Neutrophil (primary cell): ENCODE results near the gene BNC2.

Experiments used
- H3K27ac ChIP-seq: fragments of 200-600 bp; sonication (generic); 2 replicates; pipeline ENCODE4 v1.5.1; 2016; ENCODE audit warnings: mild to moderate bottlenecking, moderate library complexity
- H3K27me3 ChIP-seq: fragments of 200-600 bp; sonication (generic); 2 replicates; pipeline ENCODE4 v1.6.0; 2016; ENCODE audit warnings: mild to moderate bottlenecking
- H3K36me3 ChIP-seq: fragments of 200-600 bp; sonication (generic); 2 replicates; pipeline ENCODE4 v1.5.1; 2017
- H3K4me1 ChIP-seq, 2 experiments: fragments of 200-600 bp in 1 of 2; sonication (generic) in 1 of 2; 1 replicate in 1 of 2; 2 replicates in 1 of 2; pipeline versions ENCODE4 v1.5.1 to v1.6.1; 2013 to 2016; ENCODE audit warnings: low read depth in 1 of 2, low read length in 1 of 2, mild to moderate bottlenecking in 1 of 2, moderate library complexity in 1 of 2; ENCODE audit not compliant: control insufficient read depth in 1 of 2, insufficient read depth in 1 of 2
- H3K4me3 ChIP-seq, 2 experiments: fragments of 200-600 bp in 1 of 2; sonication (generic) in 1 of 2; 1 replicate in 1 of 2; 2 replicates in 1 of 2; pipeline ENCODE4 v1.5.1; 2013 to 2016; ENCODE audit warnings: low read depth in 1 of 2, low read length in 1 of 2, mild to moderate bottlenecking in 1 of 2, moderate library complexity in 1 of 2
- H3K9me3 ChIP-seq: fragments of 200-600 bp; sonication (generic); 2 replicates; pipeline ENCODE4 v1.5.1; 2016
- TF ChIP-seq, protein P1 (sequence below): fragments of 200-600 bp; sonication (generic); IDR thresholded peaks from 2 replicates; pipeline ENCODE4 v1.5.1; 2016; ENCODE audit warnings: antibody characterized with exemption

Gene BNC2

GRCh38 chr9:16712787-16713186, 157.7 kb downstream of the BNC2 start:
- H3K36me3 ChIP-seq: no peaks in the 10 kb centered on the region
- H3K27me3 ChIP-seq: no peaks in the 10 kb centered on the region
- no peaks in the 10 kb centered on the region for H3K9me3 ChIP-seq
- no peak overlapping the region for H3K4me3 ChIP-seq
- H3K4me1 ChIP-seq: no peaks in the 10 kb centered on the region
- H3K27ac ChIP-seq: no peak overlapping the region
- TF ChIP-seq, protein P1, sequence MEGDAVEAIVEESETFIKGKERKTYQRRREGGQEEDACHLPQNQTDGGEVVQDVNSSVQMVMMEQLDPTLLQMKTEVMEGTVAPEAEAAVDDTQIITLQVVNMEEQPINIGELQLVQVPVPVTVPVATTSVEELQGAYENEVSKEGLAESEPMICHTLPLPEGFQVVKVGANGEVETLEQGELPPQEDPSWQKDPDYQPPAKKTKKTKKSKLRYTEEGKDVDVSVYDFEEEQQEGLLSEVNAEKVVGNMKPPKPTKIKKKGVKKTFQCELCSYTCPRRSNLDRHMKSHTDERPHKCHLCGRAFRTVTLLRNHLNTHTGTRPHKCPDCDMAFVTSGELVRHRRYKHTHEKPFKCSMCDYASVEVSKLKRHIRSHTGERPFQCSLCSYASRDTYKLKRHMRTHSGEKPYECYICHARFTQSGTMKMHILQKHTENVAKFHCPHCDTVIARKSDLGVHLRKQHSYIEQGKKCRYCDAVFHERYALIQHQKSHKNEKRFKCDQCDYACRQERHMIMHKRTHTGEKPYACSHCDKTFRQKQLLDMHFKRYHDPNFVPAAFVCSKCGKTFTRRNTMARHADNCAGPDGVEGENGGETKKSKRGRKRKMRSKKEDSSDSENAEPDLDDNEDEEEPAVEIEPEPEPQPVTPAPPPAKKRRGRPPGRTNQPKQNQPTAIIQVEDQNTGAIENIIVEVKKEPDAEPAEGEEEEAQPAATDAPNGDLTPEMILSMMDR: no peak

DNA sequence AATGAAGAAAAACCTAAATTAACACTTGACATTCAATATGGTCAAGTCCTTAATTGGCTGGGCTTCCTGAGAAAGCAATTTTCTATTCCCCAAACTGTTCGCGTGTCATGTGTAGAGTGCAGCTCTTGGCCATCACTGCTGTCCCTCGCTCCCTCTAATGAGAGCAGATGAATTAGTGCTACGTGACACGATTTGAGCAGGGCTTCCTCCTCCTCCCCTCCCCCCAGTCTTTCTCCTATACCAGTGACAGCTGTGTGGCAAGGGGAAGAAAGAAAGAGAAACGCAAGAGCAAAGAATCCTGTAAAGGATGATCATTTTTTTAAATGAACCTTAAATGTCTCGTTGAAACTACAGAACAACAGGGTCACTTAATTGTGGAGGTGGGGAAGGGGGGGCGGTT, 159.6 kb downstream of the BNC2 start:
- Histone ChIP-seq H3K27me3 (no peaks in the 10 kb centered on the region), H3K36me3 (no peaks in the 10 kb centered on the region), H3K27ac (no peak overlapping the region), H3K9me3 (no peaks in the 10 kb centered on the region), H3K4me3 (no peak overlapping the region), H3K4me1 (no peaks in the 10 kb centered on the region)
- TF ChIP-seq, protein P1: no peak

DNA sequence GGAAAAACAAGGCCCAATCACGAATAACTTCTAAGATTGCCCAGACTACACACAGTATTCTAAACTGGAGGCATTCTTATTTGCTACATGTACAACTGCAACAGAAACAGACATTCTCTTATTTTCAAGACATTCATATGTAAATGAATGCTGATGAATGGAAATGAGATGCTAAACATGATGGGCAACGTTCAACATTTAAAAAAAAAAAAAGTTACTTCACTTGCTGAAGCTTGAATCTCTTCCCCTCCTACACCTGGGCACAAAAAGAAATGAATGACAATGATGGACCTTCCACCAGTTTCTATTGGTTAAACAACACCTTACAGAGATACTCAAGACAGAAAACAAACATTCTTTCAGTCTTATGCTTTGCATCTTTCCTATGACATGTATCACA, 160.5 kb downstream of the BNC2 start:
- TF ChIP-seq, protein P1: no peak
- Histone ChIP-seq H3K27me3 (no peaks in the 10 kb centered on the region), H3K4me1 (no peaks in the 10 kb centered on the region), H3K36me3 (no peaks in the 10 kb centered on the region), H3K9me3 (no peaks in the 10 kb centered on the region), H3K27ac (no peak overlapping the region), H3K4me3 (no peak overlapping the region)

- no peak overlapping the region for H3K27ac ChIP-seq
- no peaks in the 10 kb centered on the region for H3K27me3 ChIP-seq
- H3K4me1 ChIP-seq: no peaks in the 10 kb centered on the region
- H3K36me3 ChIP-seq: no peaks in the 10 kb centered on the region
- no peaks in the 10 kb centered on the region for H3K9me3 ChIP-seq
- TF ChIP-seq, protein P1: no peak
- no peak overlapping the region for H3K4me3 ChIP-seq
Measured at GRCh38 chr9:16708656-16709435, 161.6 kb downstream of the BNC2 start.

DNA sequence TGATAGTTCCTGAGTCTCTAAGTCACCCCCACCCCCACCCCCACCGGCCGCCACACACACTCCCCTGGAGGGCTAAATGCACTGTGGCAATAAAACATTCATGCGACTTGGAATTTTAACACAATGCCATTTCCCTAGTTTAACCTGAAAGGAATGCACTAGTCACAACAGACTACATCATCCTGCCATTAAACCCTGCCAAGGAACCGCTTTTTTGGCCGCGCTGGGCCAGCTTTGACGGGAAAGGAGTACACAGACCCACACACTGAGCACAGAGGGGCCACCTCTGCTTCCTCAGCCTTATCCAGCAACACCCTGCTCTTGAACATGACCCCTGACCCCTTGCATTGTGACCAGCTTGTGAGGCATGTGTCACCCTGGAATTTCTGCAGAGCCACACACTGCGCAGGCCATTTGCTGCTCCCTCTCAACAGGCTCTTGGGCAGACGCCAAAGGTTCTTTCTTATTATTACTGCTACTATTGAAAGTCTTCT, 165.3 kb downstream of the BNC2 start:
- Histone ChIP-seq H3K9me3 (no peaks in the 10 kb centered on the region), H3K36me3 (no peaks in the 10 kb centered on the region), H3K27me3 (no peaks in the 10 kb centered on the region), H3K4me1 (no peaks in the 10 kb centered on the region), H3K27ac (no peak overlapping the region), H3K4me3 (no peak overlapping the region)
- TF ChIP-seq, protein P1: no peak
